IPS-15b (cell line): ENCODE results near the gene CALML3.

Experiments
- H3K27me3 ChIP-seq: one replicate; pipeline ENCODE4 v1.6.1; 2013; ENCODE audit warnings: low read length; ENCODE audit not compliant: control insufficient read depth, insufficient read depth
- H3K36me3 ChIP-seq: one replicate; pipeline ENCODE4 v1.6.1; 2013; ENCODE audit warnings: low read length; ENCODE audit not compliant: control insufficient read depth, insufficient read depth
- H3K4me1 ChIP-seq: one replicate; pipeline ENCODE4 v1.6.1; 2013; ENCODE audit warnings: mild to moderate bottlenecking, low read length; ENCODE audit not compliant: control insufficient read depth, insufficient read depth
- H3K4me3 ChIP-seq: one replicate; pipeline ENCODE4 v1.5.1; 2013; ENCODE audit warnings: low read depth, low read length
- H3K9ac ChIP-seq: one replicate; pipeline ENCODE4 v1.6.1; 2013; ENCODE audit warnings: low read depth, mild to moderate bottlenecking, low read length
- H3K9me3 ChIP-seq: one replicate; pipeline ENCODE4 v1.6.1; 2013; ENCODE audit warnings: mild to moderate bottlenecking, low read length; ENCODE audit not compliant: control insufficient read depth, insufficient read depth

CALML3 gene

GRCh38 chr10:5503477-5503835, 21.3 kb upstream of the CALML3 start:
- H3K27me3 ChIP-seq, result no peaks in the 10 kb centered on the region
- H3K4me3 ChIP-seq, result no peak overlapping the region
- H3K9ac ChIP-seq, result no peak overlapping the region
- no peaks in the 10 kb centered on the region for H3K36me3 ChIP-seq
- no peaks in the 10 kb centered on the region for H3K9me3 ChIP-seq
- H3K4me1 ChIP-seq, result no peaks in the 10 kb centered on the region

- Histone ChIP-seq H3K4me1 (no peaks in the 10 kb centered on the region), H3K9me3 (no peaks in the 10 kb centered on the region), H3K9ac (no peak overlapping the region), H3K4me3 (no peak overlapping the region), H3K36me3 (no peaks in the 10 kb centered on the region), H3K27me3 (no peaks in the 10 kb centered on the region)
Observed at GRCh38 chr10:5504146-5505072, 20.4 kb upstream of the CALML3 start.

- H3K4me3 ChIP-seq, result no peak overlapping the region
Observed at GRCh38 chr10:5506246-5506645, 18.5 kb upstream of the CALML3 start.

GRCh38 chr10:5506751-5507648, 17.8 kb upstream of the CALML3 start:
- Histone ChIP-seq H3K36me3 (no peaks in the 10 kb centered on the region), H3K4me1 (no peaks in the 10 kb centered on the region), H3K9me3 (no peaks in the 10 kb centered on the region), H3K4me3 (no peak overlapping the region), H3K27me3 (no peaks in the 10 kb centered on the region), H3K9ac (no peak overlapping the region)

More at GRCh38 chr10:5506246-5506645, 18.5 kb upstream of the CALML3 start:
- Histone ChIP-seq H3K9me3 (no peaks in the 10 kb centered on the region), H3K9ac (no peak overlapping the region), H3K36me3 (no peaks in the 10 kb centered on the region), H3K27me3 (no peaks in the 10 kb centered on the region), H3K4me1 (no peaks in the 10 kb centered on the region)

GRCh38 chr10:5507649-5508131, 17.1 kb upstream of the CALML3 start:
- Histone ChIP-seq H3K36me3 (no peaks in the 10 kb centered on the region), H3K4me3 (no peak overlapping the region), H3K27me3 (no peaks in the 10 kb centered on the region), H3K4me1 (no peaks in the 10 kb centered on the region), H3K9ac (no peak overlapping the region), H3K9me3 (no peaks in the 10 kb centered on the region)

GRCh38 chr10:5508161-5508604, 16.6 kb upstream of the CALML3 start:
- no peak overlapping the region for H3K4me3 ChIP-seq
- no peaks in the 10 kb centered on the region for H3K36me3 ChIP-seq
- H3K27me3 ChIP-seq, result no peaks in the 10 kb centered on the region
- H3K9ac ChIP-seq, result no peak overlapping the region
- H3K4me1 ChIP-seq, result no peaks in the 10 kb centered on the region
- no peaks in the 10 kb centered on the region for H3K9me3 ChIP-seq

GRCh38 chr10:5508786-5509185, 16.0 kb upstream of the CALML3 start:
- Histone ChIP-seq H3K4me1 (no peaks in the 10 kb centered on the region), H3K27me3 (no peaks in the 10 kb centered on the region)

GRCh38 chr10:5509236-5509635, 15.5 kb upstream of the CALML3 start:
- Histone ChIP-seq H3K36me3 (no peaks in the 10 kb centered on the region), H3K27me3 (no peaks in the 10 kb centered on the region), H3K9ac (no peak overlapping the region), H3K4me1 (no peaks in the 10 kb centered on the region), H3K4me3 (no peak overlapping the region), H3K9me3 (no peaks in the 10 kb centered on the region)

More at GRCh38 chr10:5508786-5509185, 16.0 kb upstream of the CALML3 start:
- no peak overlapping the region for H3K4me3 ChIP-seq
- H3K9me3 ChIP-seq, result no peaks in the 10 kb centered on the region
- no peak overlapping the region for H3K9ac ChIP-seq
- no peaks in the 10 kb centered on the region for H3K36me3 ChIP-seq

GRCh38 chr10:5509691-5510090, 15.1 kb upstream of the CALML3 start:
- Histone ChIP-seq H3K9ac (no peak overlapping the region), H3K36me3 (no peaks in the 10 kb centered on the region), H3K9me3 (no peaks in the 10 kb centered on the region), H3K27me3 (no peaks in the 10 kb centered on the region), H3K4me3 (no peak overlapping the region), H3K4me1 (no peaks in the 10 kb centered on the region)

GRCh38 chr10:5510281-5511072, 14.3 kb upstream of the CALML3 start:
- H3K9ac ChIP-seq, result no peak overlapping the region
- H3K27me3 ChIP-seq, result no peaks in the 10 kb centered on the region
- no peaks in the 10 kb centered on the region for H3K9me3 ChIP-seq
- H3K4me1 ChIP-seq, result no peaks in the 10 kb centered on the region
- no peaks in the 10 kb centered on the region for H3K36me3 ChIP-seq
- no peak overlapping the region for H3K4me3 ChIP-seq

GRCh38 chr10:5511231-5511884, 13.4 kb upstream of the CALML3 start:
- Histone ChIP-seq H3K36me3 (no peaks in the 10 kb centered on the region), H3K4me3 (no peak overlapping the region), H3K9me3 (no peaks in the 10 kb centered on the region), H3K4me1 (no peaks in the 10 kb centered on the region), H3K9ac (no peak overlapping the region), H3K27me3 (no peaks in the 10 kb centered on the region)
